ENCODE results near the gene TACR2.

The TACR2 gene

DNA sequence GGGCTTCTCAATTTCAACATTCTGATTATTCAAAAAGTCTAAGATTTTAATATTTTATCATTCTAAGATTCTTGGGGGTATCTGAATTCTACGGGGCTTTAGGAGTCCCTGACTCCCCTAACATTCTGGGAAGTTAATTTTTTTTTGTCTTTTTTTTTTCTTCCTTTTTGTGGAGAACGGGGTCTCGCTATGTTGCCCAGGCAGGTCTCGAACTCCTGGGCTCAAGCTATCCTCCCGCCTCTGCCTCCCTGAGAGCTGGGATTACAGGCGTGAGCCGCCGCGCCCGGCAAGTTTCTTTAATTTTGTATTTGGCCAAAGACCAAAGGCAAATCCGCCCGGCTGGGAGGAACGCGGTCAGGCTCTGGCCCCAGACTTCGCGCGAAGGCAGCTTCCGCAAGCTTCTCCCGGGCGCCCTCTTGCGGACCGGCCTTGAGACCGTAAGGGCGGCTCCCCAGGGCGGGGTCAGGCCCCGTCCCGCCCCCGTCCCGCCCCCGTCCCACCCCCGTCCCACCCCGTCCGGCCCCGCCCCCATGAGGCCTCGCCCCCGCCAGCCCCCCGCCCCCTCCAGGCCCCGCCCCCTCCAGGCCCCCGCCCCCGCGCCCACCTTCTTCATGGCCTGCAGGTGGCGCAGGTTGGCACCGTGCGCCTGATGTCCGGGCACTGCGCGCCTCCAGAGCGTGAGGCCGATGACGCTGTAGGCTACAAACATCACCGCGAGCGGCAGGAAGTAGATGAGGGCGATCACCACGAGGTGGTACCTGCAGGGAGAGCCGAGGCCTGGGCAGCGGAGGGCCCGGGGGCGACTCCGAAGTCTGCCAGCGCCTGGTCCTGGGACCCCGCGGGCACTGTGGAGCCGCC is 8.2 kb downstream of the TACR2 start:
- DNase-seq (ENCODE audit: low read depth) = peak; percentile 78
- TF ChIP-seq, protein P1, sequence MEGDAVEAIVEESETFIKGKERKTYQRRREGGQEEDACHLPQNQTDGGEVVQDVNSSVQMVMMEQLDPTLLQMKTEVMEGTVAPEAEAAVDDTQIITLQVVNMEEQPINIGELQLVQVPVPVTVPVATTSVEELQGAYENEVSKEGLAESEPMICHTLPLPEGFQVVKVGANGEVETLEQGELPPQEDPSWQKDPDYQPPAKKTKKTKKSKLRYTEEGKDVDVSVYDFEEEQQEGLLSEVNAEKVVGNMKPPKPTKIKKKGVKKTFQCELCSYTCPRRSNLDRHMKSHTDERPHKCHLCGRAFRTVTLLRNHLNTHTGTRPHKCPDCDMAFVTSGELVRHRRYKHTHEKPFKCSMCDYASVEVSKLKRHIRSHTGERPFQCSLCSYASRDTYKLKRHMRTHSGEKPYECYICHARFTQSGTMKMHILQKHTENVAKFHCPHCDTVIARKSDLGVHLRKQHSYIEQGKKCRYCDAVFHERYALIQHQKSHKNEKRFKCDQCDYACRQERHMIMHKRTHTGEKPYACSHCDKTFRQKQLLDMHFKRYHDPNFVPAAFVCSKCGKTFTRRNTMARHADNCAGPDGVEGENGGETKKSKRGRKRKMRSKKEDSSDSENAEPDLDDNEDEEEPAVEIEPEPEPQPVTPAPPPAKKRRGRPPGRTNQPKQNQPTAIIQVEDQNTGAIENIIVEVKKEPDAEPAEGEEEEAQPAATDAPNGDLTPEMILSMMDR (IDR thresholded peaks at IDR 0.05; ENCODE audit: control insufficient read depth, extremely low read depth, insufficient read depth) = peak; percentile 75

GRCh38 chr10:69407621-69408301 is 9.0 kb downstream of the TACR2 start:
- H3K4me3 ChIP-seq (ENCODE audit: low read depth, low read length) = no peak overlapping the region
- DNase-seq (ENCODE audit: low read depth) = no peak
- TF ChIP-seq, protein P1 (IDR thresholded peaks at IDR 0.05; ENCODE audit: control insufficient read depth, extremely low read depth, insufficient read depth) = peak; percentile 47

More for the DNA sequence above, 8.2 kb downstream of the TACR2 start:
- no peak overlapping the region for H3K4me3 ChIP-seq (ENCODE audit: low read depth, low read length)

DNA sequence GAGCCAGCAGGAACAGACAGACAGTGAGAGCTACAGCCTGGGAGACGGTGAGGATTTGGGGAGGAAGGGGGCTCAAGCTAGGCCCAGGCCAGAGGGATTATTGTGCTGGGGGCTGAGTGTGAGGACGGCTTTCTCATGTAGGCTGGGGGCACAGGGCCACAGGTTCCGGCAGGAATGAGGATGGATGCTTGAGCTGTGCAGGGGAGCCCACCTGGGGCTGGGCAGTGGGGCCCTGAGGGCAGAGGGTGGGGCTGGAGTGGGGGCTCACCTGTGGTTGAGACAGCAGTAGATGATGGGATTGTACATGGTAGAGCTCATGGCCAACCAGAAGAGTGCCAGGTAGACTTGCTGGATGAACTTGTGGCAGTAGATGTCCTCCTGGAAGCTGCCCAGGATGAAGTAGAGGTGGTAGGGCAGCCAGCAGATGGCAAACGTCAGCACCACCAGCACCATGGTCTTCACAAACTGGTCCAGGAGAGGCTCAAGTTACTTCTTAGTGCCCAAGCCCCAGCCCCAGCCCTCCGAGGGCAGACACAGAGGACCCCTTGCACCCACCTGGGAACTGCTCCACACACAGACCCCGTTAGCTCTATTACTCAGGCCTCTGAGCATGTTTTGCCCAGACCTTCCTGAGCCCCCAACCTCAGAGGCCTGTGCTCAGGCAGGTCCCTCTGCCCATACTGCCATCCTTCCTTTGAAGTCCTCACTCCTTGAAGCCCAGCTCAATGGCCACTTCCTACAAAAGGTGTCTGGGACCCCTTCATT is 9.7 kb downstream of the TACR2 start:
- TF ChIP-seq, protein P1 (IDR thresholded peaks at IDR 0.05; ENCODE audit: control insufficient read depth, extremely low read depth, insufficient read depth) = no peak
- H3K4me3 ChIP-seq (ENCODE audit: low read depth, low read length) = no peak overlapping the region
- no peak for DNase-seq (ENCODE audit: low read depth)

GRCh38 chr10:69406302-69406811 is 10.4 kb downstream of the TACR2 start:
- TF ChIP-seq, protein P1 (IDR thresholded peaks at IDR 0.05; ENCODE audit: control insufficient read depth, extremely low read depth, insufficient read depth) = no peak
- DNase-seq (ENCODE audit: low read depth) = no peak
- H3K4me3 ChIP-seq (ENCODE audit: low read depth, low read length) = no peak overlapping the region

DNA sequence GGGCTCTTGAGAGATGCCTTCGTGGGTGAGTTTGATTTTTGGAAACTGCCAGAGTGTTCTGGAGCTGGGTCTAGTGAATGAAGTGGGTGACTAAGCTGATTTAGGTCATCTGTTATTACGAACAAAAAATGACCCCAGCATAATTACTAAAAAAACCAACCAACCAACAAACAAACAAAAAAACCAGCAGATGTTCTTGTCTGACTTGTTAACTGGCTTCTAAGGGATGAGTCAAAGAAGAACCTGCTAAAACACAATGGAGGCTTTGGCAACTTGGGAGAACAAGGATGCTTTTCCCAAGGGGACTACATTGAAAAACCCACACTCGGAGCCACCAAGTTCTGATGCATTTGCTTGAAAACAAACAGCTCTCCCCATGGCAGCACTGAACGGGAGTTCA is 11.5 kb downstream of the TACR2 start:
- TF ChIP-seq, protein P1 (IDR thresholded peaks at IDR 0.05; ENCODE audit: control insufficient read depth, extremely low read depth, insufficient read depth) = no peak
- DNase-seq (ENCODE audit: low read depth) = no peak
- H3K4me3 ChIP-seq (ENCODE audit: low read depth, low read length) = no peak overlapping the region

GRCh38 chr10:69404786-69405185 is 11.9 kb downstream of the TACR2 start:
- H3K4me3 ChIP-seq (ENCODE audit: low read depth, low read length) = no peak overlapping the region

More at GRCh38 chr10:69404786-69405185, 11.9 kb downstream of the TACR2 start:
- TF ChIP-seq, protein P1 (IDR thresholded peaks at IDR 0.05; ENCODE audit: control insufficient read depth, extremely low read depth, insufficient read depth) = no peak
- DNase-seq (ENCODE audit: low read depth) = no peak
